Stimulated activated CD8-positive, alpha-beta memory T cell treated with anti-CD3 and anti-CD28 coated beads, Interleukin-7, amount 100 ng/mL, for 1 hour (primary cell): ENCODE results near the gene TMEM192.
"Not testable (repeated sequence)": the region's sequence is repeated elsewhere in the genome, so short reads cannot be mapped to it uniquely, and the experiment has no call there.

Experiments used
- DNase-seq, 2 donors: peaks; one replicate each; pipeline ENCODE4 v3.0.0-alpha.2; 2020; ENCODE audit warnings: low read depth in 2 of 2

The TMEM192 gene

GRCh38 chr4:165112368-165113121 lies at the start of gene TMEM192:
TSS of gene TMEM192 (minus strand) at chr4:165112860. CDS start at chr4:165112773, 87 bp downstream.
- peak; percentile 84 to 89 for DNase-seq

- no peak for DNase-seq
These were observed 46.1 kb upstream of the TMEM192 start for GRCh38 chr4:165158762-165159161.

DNA sequence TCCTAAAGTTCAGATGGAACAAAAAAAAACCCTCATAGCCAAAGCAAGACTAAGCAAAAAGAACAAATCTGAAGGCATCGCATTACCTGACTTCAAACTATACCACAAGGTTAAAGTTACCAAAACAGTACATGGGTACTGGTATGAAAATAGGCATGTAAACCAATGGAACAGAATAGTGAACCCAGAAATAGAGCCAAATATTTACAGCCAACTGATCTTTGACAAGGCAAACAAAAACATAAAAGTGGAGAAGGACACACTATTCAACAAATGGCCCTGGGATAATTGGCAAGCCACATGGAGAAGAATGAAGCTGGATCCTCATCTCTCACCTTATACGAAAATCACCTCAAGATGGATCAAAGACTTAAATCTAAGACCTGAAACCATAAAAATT lies 44.2 kb upstream of the TMEM192 start:
- DNase-seq, result no peak

DNA sequence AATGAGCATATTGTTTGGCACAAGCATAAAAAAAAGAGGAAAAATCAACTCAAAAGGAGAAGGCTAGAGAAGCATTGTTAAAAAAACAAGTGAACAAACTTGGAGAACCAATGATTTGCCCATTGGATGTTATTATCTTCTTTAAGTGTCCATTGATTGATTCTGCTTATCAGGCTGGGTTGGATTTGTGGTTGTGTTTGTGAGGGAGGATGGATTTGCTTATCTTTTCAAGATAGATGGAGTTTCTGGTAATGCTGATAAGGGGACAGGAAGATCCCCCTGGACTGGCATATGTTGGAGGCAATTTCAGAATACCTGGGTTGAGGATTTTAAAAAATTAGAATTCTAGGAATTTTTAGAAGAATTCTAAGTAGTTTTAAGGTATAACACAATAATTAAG lies 41.8 kb upstream of the TMEM192 start:
- DNase-seq, result no peak

DNA sequence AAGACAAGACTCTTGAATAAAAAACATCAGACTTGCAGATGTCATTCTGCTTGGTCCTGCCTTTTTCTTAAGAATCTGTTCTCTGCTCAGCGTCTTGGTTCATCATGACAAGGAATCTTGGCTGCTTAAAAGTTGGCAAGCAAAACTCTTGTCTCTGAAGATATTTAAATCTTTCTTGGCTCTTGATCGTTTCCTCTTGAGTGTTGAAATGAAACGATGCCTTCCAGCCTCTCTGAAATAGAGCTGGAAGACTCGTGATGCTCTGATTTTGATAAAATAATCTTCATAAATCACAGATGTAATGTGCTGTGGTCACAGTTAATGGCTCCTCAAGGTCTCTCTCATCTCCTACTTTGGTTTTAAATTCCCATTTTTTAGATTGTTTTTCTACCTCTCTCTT lies 39.9 kb upstream of the TMEM192 start:
- DNase-seq, result no peak

GRCh38 chr4:165151734-165152133 lies 39.1 kb upstream of the TMEM192 start:
- no peak for DNase-seq

GRCh38 chr4:165150545-165150944 lies 37.9 kb upstream of the TMEM192 start:
- no peak for DNase-seq

- no peak for DNase-seq
These were observed 26.2 kb upstream of the TMEM192 start for GRCh38 chr4:165138843-165139242.

DNA sequence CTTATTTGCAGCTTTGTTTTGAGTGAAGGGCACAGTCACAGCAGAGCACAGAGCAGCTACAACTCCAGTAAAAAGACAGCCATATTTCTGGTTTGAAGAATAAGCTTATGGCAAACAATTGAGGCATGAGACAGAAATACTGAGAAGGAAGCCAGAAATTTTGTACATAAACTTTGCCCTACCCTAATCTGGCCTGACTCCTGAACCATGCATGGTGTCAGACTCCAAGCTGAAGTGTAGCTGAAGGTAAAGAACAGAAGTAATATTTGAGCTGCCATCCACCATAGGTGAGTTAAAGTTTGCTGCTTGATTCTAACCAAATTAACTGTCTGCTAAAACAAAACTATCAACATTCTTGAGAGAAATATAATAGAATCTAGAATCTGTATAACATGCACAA lies 24.5 kb upstream of the TMEM192 start:
- no peak for DNase-seq

GRCh38 chr4:165136529-165136928 lies 23.9 kb upstream of the TMEM192 start:
- DNase-seq, result no peak

GRCh38 chr4:165133150-165133549 lies 20.5 kb upstream of the TMEM192 start:
- DNase-seq, result no peak

GRCh38 chr4:165131247-165131832 lies 18.7 kb upstream of the TMEM192 start:
- peak; percentile 44 to 74 for DNase-seq

DNA sequence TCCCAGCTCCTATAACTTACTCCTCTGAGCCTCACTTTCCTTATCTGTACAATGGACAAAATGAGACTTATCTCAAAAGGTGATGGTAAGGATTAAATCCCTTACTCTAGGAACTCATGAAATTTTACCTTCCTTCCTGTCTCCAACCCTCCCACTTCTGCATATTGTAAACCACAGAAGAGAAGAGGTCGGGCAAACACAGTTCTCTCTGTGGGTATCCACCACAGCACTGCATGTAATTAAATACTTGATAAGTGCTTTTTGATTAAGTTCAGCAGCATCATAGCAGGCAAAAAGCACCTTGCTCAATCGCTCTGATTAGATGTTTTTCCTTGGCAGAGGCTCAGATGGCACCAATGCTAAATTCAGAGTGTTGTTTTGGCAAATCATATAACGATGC lies 17.3 kb upstream of the TMEM192 start:
- DNase-seq, result no peak

GRCh38 chr4:165125869-165126499 lies 13.3 kb upstream of the TMEM192 start:
- DNase-seq, result not testable (repeated sequence)

DNA sequence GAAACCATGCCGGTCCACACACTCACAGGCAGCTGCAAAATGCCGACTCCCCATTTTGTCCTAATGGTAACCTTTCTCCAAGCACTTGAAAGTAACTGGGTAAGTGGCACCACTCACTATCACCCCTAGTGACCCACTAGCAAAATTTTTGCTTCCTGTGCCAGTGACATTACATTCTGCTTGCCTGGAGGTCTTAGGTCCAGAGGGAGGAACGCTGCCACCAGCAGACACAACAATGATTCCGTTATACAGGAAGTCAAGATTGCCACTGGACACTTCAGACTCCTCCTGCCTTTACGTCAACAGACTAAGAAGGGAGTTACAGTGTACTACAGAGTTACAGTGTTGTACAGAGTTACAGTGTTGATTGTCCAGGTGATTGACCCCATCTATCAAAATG lies 11.8 kb upstream of the TMEM192 start:
- no peak for DNase-seq

GRCh38 chr4:165118256-165118909 lies 5.7 kb upstream of the TMEM192 start:
- no peak for DNase-seq

DNA sequence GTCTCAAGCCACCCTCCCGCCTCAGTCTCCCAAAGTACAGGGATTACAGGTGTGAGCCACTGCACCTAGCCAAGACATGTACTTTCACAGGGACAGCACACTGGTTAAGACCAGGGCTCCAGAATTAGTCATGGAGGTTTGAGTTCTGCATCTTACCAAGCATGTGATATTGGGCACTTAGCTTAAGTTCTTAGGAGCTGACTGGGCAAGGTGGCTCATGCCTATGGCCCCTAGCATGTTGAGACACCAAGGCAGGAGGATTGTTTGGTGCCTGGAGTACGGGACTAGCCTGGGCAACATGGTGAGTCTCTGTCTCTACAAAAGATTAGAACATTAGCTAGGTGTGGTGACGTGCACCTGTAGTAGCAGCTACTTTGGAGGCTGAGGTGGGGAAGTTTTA lies 2.6 kb upstream of the TMEM192 start:
- DNase-seq, result no peak

GRCh38 chr4:165111906-165112367 lies 723 bp downstream of the TMEM192 start:
- no peak for DNase-seq

- no peak for DNase-seq
These were observed 6.1 kb downstream of the TMEM192 start for GRCh38 chr4:165106518-165106917.

DNA sequence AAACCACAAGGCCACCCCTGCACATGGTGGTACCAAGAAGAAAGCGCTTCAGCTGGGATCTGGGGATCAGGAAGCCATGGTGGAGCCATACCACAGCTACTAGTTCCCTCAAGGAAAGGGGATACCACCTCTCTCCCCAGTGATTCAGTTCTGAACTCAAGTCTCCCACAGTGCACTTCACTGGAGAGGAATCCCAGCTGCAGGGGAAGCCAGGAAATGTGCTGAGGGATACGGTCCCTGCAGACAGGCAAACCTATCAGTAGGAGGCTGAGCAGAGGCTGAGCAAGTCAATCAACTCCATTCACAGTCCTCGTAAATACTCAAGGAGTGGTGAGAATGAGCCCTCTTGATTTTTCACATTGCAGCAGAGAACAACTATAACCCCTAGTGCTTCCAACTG lies 11.0 kb downstream of the TMEM192 start:
- no peak for DNase-seq

GRCh38 chr4:165096776-165097175 lies 15.9 kb downstream of the TMEM192 start:
- no peak for DNase-seq

- no peak for DNase-seq
These were observed 17.4 kb downstream of the TMEM192 start for GRCh38 chr4:165095291-165095690.
